ENCODE data around the gene CXXC1.
"Not testable (repeated sequence)": the region's sequence is repeated elsewhere in the genome, so short reads cannot be mapped to it uniquely, and the experiment has no call there.

The CXXC1 gene

DNA sequence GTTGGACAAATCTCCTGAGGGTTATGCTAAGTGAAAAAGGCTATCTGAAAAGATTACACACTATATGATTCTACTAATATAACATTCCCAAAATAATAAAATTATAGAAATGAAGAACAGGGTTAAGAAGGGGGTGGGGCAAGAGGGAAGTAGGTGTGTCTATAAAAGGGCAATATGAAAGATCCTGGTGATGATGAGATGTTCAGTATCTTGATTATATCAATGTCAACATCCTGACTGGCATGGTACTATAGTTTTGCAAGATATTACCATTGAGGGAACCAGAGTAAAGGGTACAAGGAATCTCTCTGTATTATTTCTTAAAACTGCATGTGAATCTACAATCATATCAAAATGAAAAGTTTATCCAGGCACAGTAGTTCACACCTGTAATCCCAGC, 37.9 kb downstream of the CXXC1 start:
- TF ChIP-seq, protein P1, sequence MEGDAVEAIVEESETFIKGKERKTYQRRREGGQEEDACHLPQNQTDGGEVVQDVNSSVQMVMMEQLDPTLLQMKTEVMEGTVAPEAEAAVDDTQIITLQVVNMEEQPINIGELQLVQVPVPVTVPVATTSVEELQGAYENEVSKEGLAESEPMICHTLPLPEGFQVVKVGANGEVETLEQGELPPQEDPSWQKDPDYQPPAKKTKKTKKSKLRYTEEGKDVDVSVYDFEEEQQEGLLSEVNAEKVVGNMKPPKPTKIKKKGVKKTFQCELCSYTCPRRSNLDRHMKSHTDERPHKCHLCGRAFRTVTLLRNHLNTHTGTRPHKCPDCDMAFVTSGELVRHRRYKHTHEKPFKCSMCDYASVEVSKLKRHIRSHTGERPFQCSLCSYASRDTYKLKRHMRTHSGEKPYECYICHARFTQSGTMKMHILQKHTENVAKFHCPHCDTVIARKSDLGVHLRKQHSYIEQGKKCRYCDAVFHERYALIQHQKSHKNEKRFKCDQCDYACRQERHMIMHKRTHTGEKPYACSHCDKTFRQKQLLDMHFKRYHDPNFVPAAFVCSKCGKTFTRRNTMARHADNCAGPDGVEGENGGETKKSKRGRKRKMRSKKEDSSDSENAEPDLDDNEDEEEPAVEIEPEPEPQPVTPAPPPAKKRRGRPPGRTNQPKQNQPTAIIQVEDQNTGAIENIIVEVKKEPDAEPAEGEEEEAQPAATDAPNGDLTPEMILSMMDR (conservative IDR thresholded peaks at IDR 0.05; ENCODE audit: low read depth, low read length) = no peak
- H3K4me3 ChIP-seq (ENCODE audit: low read depth, low read length) = no peak overlapping the region
- no peak for DNase-seq (ENCODE audit: low read depth)

DNA sequence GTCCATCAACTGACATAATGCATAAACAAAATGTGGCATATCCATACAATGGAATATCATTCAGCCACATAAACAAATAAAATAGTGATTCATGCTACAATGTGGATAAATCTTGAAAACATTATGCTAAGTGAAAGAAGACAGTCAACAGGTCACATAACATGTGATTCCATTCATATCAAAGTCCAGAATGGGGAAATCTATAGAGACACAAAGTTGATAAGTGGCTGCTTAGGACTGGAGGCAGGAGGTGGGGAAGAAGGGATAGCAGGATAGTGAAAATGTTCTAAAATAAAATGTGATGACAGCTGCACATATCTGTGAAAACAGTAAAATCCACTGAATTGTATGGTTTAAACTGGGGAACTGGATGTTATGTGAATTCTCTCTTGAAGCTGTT, 39.9 kb downstream of the CXXC1 start:
- TF ChIP-seq, protein P1 (conservative IDR thresholded peaks at IDR 0.05; ENCODE audit: low read depth, low read length) = no peak
- no peak for DNase-seq (ENCODE audit: low read depth)
- no peak overlapping the region for H3K4me3 ChIP-seq (ENCODE audit: low read depth, low read length)

DNA sequence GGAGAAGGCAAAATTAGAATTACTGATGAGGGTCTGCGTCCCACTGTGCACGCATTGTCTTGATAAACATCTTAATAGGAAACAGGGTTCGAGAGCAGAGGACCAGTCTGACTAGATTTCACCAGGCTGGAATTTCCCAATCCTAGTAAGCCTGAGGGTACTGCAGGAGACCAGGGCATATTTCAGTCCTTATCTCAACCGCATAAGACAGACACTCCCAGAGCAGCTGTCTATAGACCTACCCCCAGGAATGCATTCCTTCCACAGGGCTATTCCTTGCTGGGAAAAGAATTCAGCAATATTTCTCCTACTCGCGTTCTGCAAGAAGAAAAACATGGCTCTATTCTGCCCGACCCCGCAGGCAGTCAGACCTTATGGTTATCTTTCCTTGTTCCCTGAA, 45.7 kb downstream of the CXXC1 start:
- not testable (repeated sequence) for DNase-seq (ENCODE audit: low read depth); H3K4me3 ChIP-seq (ENCODE audit: low read depth, low read length)

DNA sequence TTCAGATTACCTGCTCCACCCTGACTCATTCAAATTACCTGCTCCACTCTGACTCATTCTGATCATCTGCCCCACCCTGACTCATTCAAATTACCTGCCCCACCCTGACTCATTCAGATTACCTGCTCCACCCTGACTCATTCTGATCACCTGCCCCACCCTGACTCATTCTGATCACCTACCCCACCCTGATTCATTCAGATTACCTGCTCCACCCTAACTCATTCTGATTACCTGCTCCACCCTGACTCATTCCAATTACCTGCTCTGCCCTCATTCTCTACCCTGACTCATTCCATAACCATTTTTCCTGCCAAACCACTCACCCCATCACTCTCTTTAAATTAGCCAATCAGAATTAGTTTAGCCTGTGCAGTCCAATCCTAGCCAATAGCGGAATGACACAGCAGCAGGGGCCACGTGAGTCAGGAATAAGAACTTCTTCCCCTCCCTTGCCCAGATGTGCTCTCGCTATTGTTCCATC, 47.4 kb downstream of the CXXC1 start:
- H3K4me3 ChIP-seq (ENCODE audit: low read depth, low read length) = no peak overlapping the region
- no peak for DNase-seq (ENCODE audit: low read depth)
- TF ChIP-seq, protein P1 (conservative IDR thresholded peaks at IDR 0.05; ENCODE audit: low read depth, low read length) = no peak

DNA sequence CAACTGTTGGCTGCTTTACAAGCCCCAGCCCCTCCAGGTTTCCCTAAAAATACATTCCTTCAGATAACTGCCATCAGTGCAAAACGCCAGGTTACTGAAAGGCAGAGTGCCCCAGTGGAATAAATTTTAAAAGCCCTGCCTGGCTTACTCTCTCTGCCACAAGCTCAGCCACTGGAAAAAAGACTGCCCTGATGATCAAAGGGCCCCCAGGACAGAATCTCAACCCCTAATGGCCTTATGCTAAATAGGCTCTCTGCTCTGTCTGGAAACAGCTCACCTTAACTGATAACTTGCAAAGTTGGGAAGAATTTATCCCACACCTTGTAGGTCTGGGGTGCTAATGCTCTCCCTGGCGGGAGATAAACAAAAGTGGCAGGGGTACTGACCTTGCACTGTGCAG, 55.1 kb downstream of the CXXC1 start:
- TF ChIP-seq, protein P1 (conservative IDR thresholded peaks at IDR 0.05; ENCODE audit: low read depth, low read length) = no peak
- no peak overlapping the region for H3K4me3 ChIP-seq (ENCODE audit: low read depth, low read length)
- no peak for DNase-seq (ENCODE audit: low read depth)

Data from choroid plexus epithelial cell (primary cell).